ENCODE measurements around the gene FMOD. TPM values are rescaled to one million over a fixed set of nuclear protein-coding genes. Genes with fewer than 3 reads are reported as not detected.

FMOD gene
- total RNA-seq, 4 donors from 2014 or later, result 67.7 to 173 (median 111) TPM

GRCh38 chr1:203338335-203339036 lies 12.4 kb downstream of the FMOD start:
- H3K27me3 ChIP-seq, result no peaks in the 10 kb centered on the region
- DNase-seq, result peak; percentile 55 to 67
- H3K4me3 ChIP-seq (replicated peaks in 1 of 3), result no peak overlapping the region
- peaks cover 0 to 4% of the 10 kb centered on the region in 2 donors for H3K36me3 ChIP-seq
- no peaks in the 10 kb centered on the region for H3K9me3 ChIP-seq
- peak; percentile 67 to 91 (median 86) for TF ChIP-seq CTCF (IDR thresholded peaks at IDR 0.05)
- no peak for TF ChIP-seq POLR2A (IDR thresholded peaks at IDR 0.05)
- peaks cover 13 to 25% of the 10 kb centered on the region in 2 donors for H3K4me1 ChIP-seq
- intact Hi-C loops (cut with DNase I), result loop anchor here (2.0 to 5.0 kb wide), 2 partner anchors 66 to 150 kb away; no protein-coding TSS in a partner anchor
- no peak overlapping the region for H3K27ac ChIP-seq
- 49 to 54% methylated on average over 18 of the region's 18 CpGs for WGBS, 2 donors

GRCh38 chr1:203336097-203336496 lies 14.8 kb downstream of the FMOD start:
- no peak for DNase-seq
- 63 to 69% methylated on average over 1 of the region's 1 CpG for WGBS, 2 donors
- H3K4me1 ChIP-seq, result peaks cover 0 to 16% of the 10 kb centered on the region in 2 donors
- no peak overlapping the region for H3K27ac ChIP-seq
- no peaks in the 10 kb centered on the region for H3K9me3 ChIP-seq
- H3K36me3 ChIP-seq, result peaks cover 0 to 4% of the 10 kb centered on the region in 2 donors
- intact Hi-C loops (cut with DNase I), result loop anchor here (5.0 kb wide), 1 partner anchor 64 kb away; no protein-coding TSS in a partner anchor
- no peak overlapping the region for H3K4me3 ChIP-seq (replicated peaks in 1 of 3)
- TF ChIP-seq POLR2A (IDR thresholded peaks at IDR 0.05), result no peak
- no peak for TF ChIP-seq CTCF (IDR thresholded peaks at IDR 0.05)
- no peaks in the 10 kb centered on the region for H3K27me3 ChIP-seq

GRCh38 chr1:203335503-203335902 lies 15.4 kb downstream of the FMOD start:
- Histone ChIP-seq H3K9me3 (no peaks in the 10 kb centered on the region), H3K4me1 (peaks cover 0 to 16% of the 10 kb centered on the region in 2 donors), H3K27ac (peak overlapping the region in 1 of 3 donors; percentile 18), H3K36me3 (no peaks in the 10 kb centered on the region), H3K4me3 (replicated peaks in 1 of 3) (no peak overlapping the region), H3K27me3 (no peaks in the 10 kb centered on the region)
- intact Hi-C loops (cut with DNase I), result loop anchor here (5.0 kb wide), 1 partner anchor 63 kb away; no protein-coding TSS in a partner anchor
- 90 to 94% methylated on average over 4 of the region's 4 CpGs for WGBS, 2 donors
- TF ChIP-seq CTCF (IDR thresholded peaks at IDR 0.05) (no peak), POLR2A (IDR thresholded peaks at IDR 0.05) (no peak)
- DNase-seq, result no peak

GRCh38 chr1:203331224-203331623 lies 19.7 kb downstream of the FMOD start:
- no peak overlapping the region for H3K4me3 ChIP-seq (replicated peaks in 1 of 3)
- no peaks in the 10 kb centered on the region for H3K27me3 ChIP-seq
- 27 to 53% methylated on average over 1 of the region's 1 CpG for whole genome bisulfite sequencing, 2 donors
- peaks cover 25 to 52% of the 10 kb centered on the region in 2 donors for H3K4me1 ChIP-seq
- H3K36me3 ChIP-seq, result no peaks in the 10 kb centered on the region
- intact Hi-C loops (cut with DNase I), result no loop called here
- TF ChIP-seq CTCF (IDR thresholded peaks at IDR 0.05) (no peak), POLR2A (IDR thresholded peaks at IDR 0.05) (no peak)
- DNase-seq, result no peak
- peak overlapping the region in 2 of 3 donors; percentile 0 to 13 for H3K27ac ChIP-seq
- no peaks in the 10 kb centered on the region for H3K9me3 ChIP-seq

- H3K27me3 ChIP-seq, result no peaks in the 10 kb centered on the region
- H3K4me1 ChIP-seq, result peaks cover 50 to 66% of the 10 kb centered on the region in 2 donors
- DNase-seq, result peak; percentile 89 to 90
- TF ChIP-seq POLR2A (IDR thresholded peaks at IDR 0.05) (peak in 1 of 2 donors; percentile 30), CTCF (IDR thresholded peaks at IDR 0.05) (peak in 2 of 6 experiments; percentile 14 to 30)
- H3K9me3 ChIP-seq, result no peaks in the 10 kb centered on the region
- H3K36me3 ChIP-seq, result no peaks in the 10 kb centered on the region
- intact Hi-C loops (cut with DNase I), result no loop called here
- 46 to 47% methylated on average over 7 of the region's 7 CpGs for WGBS, 2 donors
- H3K27ac ChIP-seq, result peak overlapping the region; percentile 85 to 97 (median 93)
- H3K4me3 ChIP-seq (replicated peaks in 1 of 3), result no peak overlapping the region
Measured at GRCh38 chr1:203328714-203329122, 22.2 kb downstream of the FMOD start.

Measured in thyroid gland (tissue), 4 donors.